HUES48 (cell line): ENCODE measurements around the gene HELB.

Experiments
- H3K27ac ChIP-seq: one replicate; pipeline ENCODE4 v1.7.0; 2013; ENCODE audit warnings: low read depth, low read length, inconsistent platforms
- H3K27me3 ChIP-seq: 2 replicates; pipeline ENCODE4 v1.6.1; 2013; ENCODE audit warnings: mild to moderate bottlenecking, low read length; ENCODE audit not compliant: control insufficient read depth, insufficient read depth
- H3K36me3 ChIP-seq: 2 replicates; pipeline ENCODE4 v1.6.1; 2013; ENCODE audit warnings: low read length; ENCODE audit not compliant: control insufficient read depth, insufficient read depth
- H3K4me1 ChIP-seq: 2 replicates; pipeline ENCODE4 v1.6.1; 2013; ENCODE audit warnings: mild to moderate bottlenecking, low read length; ENCODE audit not compliant: control insufficient read depth, insufficient read depth
- H3K4me3 ChIP-seq: 2 replicates; pipeline ENCODE4 v1.5.1; 2013; ENCODE audit warnings: mild to moderate bottlenecking, low read depth, low read length
- H3K9ac ChIP-seq: 2 replicates; pipeline ENCODE4 v1.6.1; 2013; ENCODE audit warnings: mild to moderate bottlenecking, low read depth, low read length, moderate library complexity
- H3K9me3 ChIP-seq: 2 replicates; pipeline ENCODE4 v1.6.1; 2013; ENCODE audit warnings: low read length; ENCODE audit not compliant: control insufficient read depth, insufficient read depth

Gene HELB

GRCh38 chr12:66331016-66331415 is 28.7 kb downstream of the HELB start:
- no peak overlapping the region for H3K27ac ChIP-seq
- no peak overlapping the region for H3K9ac ChIP-seq
- H3K4me3 ChIP-seq: no peak overlapping the region
- peaks cover 19% of the 10 kb centered on the region for H3K36me3 ChIP-seq
- no peaks in the 10 kb centered on the region for H3K4me1 ChIP-seq
- H3K27me3 ChIP-seq: no peaks in the 10 kb centered on the region
- H3K9me3 ChIP-seq: no peaks in the 10 kb centered on the region

- H3K36me3 ChIP-seq: peaks cover 19% of the 10 kb centered on the region
- no peaks in the 10 kb centered on the region for H3K27me3 ChIP-seq
- no peak overlapping the region for H3K9ac ChIP-seq
- no peak overlapping the region for H3K27ac ChIP-seq
- H3K9me3 ChIP-seq: no peaks in the 10 kb centered on the region
- H3K4me3 ChIP-seq: no peak overlapping the region
- H3K4me1 ChIP-seq: no peaks in the 10 kb centered on the region
Observed at GRCh38 chr12:66331814-66332213, 29.5 kb downstream of the HELB start.

- Histone ChIP-seq H3K27ac (no peak overlapping the region), H3K4me3 (no peak overlapping the region), H3K9ac (no peak overlapping the region), H3K9me3 (no peaks in the 10 kb centered on the region), H3K4me1 (no peaks in the 10 kb centered on the region), H3K27me3 (no peaks in the 10 kb centered on the region), H3K36me3 (peaks cover 37% of the 10 kb centered on the region)
Observed at GRCh38 chr12:66335746-66336145, 33.5 kb downstream of the HELB start.

- H3K4me1 ChIP-seq: no peaks in the 10 kb centered on the region
- H3K9me3 ChIP-seq: peaks cover 13% of the 10 kb centered on the region; the same call in 1 of the 2 replicates
- H3K4me3 ChIP-seq: no peak overlapping the region
- H3K27ac ChIP-seq: no peak overlapping the region
- H3K36me3 ChIP-seq: peaks cover 30% of the 10 kb centered on the region
- no peaks in the 10 kb centered on the region for H3K27me3 ChIP-seq
- H3K9ac ChIP-seq: no peak overlapping the region
Observed at GRCh38 chr12:66337381-66338010, 35.2 kb downstream of the HELB start.

GRCh38 chr12:66340131-66340530 is 37.8 kb downstream of the HELB start:
- H3K27me3 ChIP-seq: no peaks in the 10 kb centered on the region

GRCh38 chr12:66341126-66341525 is 38.8 kb downstream of the HELB start:
- H3K27me3 ChIP-seq: no peaks in the 10 kb centered on the region
- peaks cover 28% of the 10 kb centered on the region for H3K36me3 ChIP-seq
- peaks cover 13% of the 10 kb centered on the region; the same call in 1 of the 2 replicates for H3K9me3 ChIP-seq
- H3K9ac ChIP-seq: no peak overlapping the region
- no peak overlapping the region for H3K27ac ChIP-seq
- H3K4me1 ChIP-seq: no peaks in the 10 kb centered on the region
- no peak overlapping the region for H3K4me3 ChIP-seq

More at GRCh38 chr12:66340131-66340530, 37.8 kb downstream of the HELB start:
- H3K4me1 ChIP-seq: no peaks in the 10 kb centered on the region
- no peak overlapping the region for H3K27ac ChIP-seq
- no peak overlapping the region for H3K9ac ChIP-seq
- no peak overlapping the region for H3K4me3 ChIP-seq
- H3K36me3 ChIP-seq: peaks cover 28% of the 10 kb centered on the region
- H3K9me3 ChIP-seq: peaks cover 13% of the 10 kb centered on the region; the same call in 1 of the 2 replicates

DNA sequence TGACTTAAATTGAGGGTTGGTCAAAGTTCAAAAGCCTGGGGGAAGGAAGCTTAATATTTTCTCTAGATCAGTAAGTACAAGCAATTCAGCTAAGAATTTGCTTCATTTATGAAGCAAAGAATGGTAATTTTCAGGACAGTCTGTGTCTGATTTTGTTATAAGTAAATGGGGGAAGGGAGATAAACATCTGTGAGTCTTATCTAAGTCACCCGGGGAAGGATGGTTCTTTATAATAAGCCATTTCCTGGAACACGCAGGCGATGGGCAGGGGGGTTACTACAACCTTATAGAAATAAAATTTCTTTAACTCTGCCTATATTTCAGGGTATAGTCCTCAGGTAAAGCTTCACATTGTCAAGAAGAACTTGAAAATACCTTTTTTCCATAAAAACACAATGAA is 42.9 kb downstream of the HELB start:
- Histone ChIP-seq H3K27me3 (no peaks in the 10 kb centered on the region), H3K36me3 (0 out of 2 replicates have a peak, but pooled peaks cover 9% of the 10 kb centered on the region), H3K4me3 (no peak overlapping the region), H3K9ac (no peak overlapping the region), H3K9me3 (peaks cover 13% of the 10 kb centered on the region; the same call in 1 of the 2 replicates), H3K27ac (no peak overlapping the region), H3K4me1 (no peaks in the 10 kb centered on the region)

GRCh38 chr12:66345956-66346355 is 43.7 kb downstream of the HELB start:
- Histone ChIP-seq H3K4me1 (no peaks in the 10 kb centered on the region), H3K9ac (no peak overlapping the region), H3K4me3 (no peak overlapping the region)

GRCh38 chr12:66351301-66351700 is 49.0 kb downstream of the HELB start:
- no peak overlapping the region for H3K4me3 ChIP-seq
- peaks cover 6% of the 10 kb centered on the region; the same call in 1 of the 2 replicates for H3K4me1 ChIP-seq
- H3K27me3 ChIP-seq: no peaks in the 10 kb centered on the region
- H3K27ac ChIP-seq: no peak overlapping the region
- H3K9ac ChIP-seq: no peak overlapping the region
- H3K9me3 ChIP-seq: no peaks in the 10 kb centered on the region
- H3K36me3 ChIP-seq: no peaks in the 10 kb centered on the region

More at GRCh38 chr12:66345956-66346355, 43.7 kb downstream of the HELB start:
- peaks cover 12% of the 10 kb centered on the region; the same call in 1 of the 2 replicates for H3K9me3 ChIP-seq
- H3K27ac ChIP-seq: no peak overlapping the region
- H3K36me3 ChIP-seq: 0 out of 2 replicates have a peak, but pooled peaks cover 7% of the 10 kb centered on the region
- no peaks in the 10 kb centered on the region for H3K27me3 ChIP-seq

DNA sequence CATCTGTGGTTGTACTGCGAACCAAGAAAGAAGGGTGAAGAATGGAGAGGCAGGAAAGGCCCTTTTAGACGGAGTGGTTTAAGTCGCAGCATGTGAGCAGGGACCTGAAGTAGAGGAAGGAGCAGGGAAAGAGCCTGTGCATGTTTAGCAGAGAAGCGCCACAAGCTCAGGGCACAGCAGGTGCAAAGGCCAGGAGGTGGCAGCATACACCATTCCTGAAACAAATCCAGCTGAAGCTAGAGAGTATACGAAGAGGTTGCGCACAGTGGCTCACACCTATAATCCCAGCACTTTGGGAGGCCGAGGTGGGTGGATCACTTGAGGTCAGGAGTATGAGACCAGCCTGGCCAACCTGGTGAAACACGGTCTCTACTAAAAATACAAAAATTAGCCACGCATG is 49.9 kb downstream of the HELB start:
- Histone ChIP-seq H3K9ac (no peak overlapping the region), H3K27ac (no peak overlapping the region), H3K27me3 (no peaks in the 10 kb centered on the region), H3K36me3 (no peaks in the 10 kb centered on the region), H3K9me3 (no peaks in the 10 kb centered on the region), H3K4me3 (no peak overlapping the region), H3K4me1 (peaks cover 8% of the 10 kb centered on the region)

DNA sequence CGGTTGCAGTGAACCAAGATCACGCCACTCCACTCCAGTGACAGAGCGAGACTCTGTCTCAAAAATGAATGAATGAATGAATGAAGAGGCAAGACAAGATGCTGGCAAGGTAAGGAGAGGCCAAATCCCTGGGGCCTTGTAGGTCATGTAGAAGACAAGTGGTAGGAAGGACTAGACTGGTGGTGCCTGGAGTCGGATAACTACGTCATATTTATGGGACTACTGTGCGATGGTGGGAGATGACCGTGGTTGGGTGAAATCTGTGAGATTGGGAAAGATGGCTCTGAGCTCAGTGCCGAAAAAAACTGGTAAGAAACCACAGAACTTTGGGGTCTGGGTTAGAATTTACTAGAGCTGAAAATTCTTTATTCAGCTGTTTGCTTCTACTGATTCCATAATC is 50.6 kb downstream of the HELB start:
- H3K9ac ChIP-seq: no peak overlapping the region
- H3K4me1 ChIP-seq: peaks cover 13% of the 10 kb centered on the region
- no peak overlapping the region for H3K4me3 ChIP-seq
- no peaks in the 10 kb centered on the region for H3K9me3 ChIP-seq
- H3K36me3 ChIP-seq: no peaks in the 10 kb centered on the region
- no peak overlapping the region for H3K27ac ChIP-seq
- H3K27me3 ChIP-seq: no peaks in the 10 kb centered on the region
